Glutamatergic neuron (in vitro differentiated cells): ENCODE data around the gene C1QTNF12. TPM values are rescaled to one million over a fixed set of nuclear protein-coding genes. Genes with fewer than 3 reads are reported as not detected.

Experiments
- DNase-seq: peaks from one replicate; pipeline ENCODE4 v3.0.0; 2022
- H3K27ac Mint-ChIP-seq: one replicate; pipeline ENCODE4 v1.8.0; 2020; ENCODE audit warnings: mild to moderate bottlenecking, mixed read lengths, inconsistent platforms; ENCODE audit not compliant: unreplicated experiment
- H3K27me3 Mint-ChIP-seq: one replicate; pipeline ENCODE4 v1.8.0; 2020; ENCODE audit warnings: mild to moderate bottlenecking, moderate library complexity, mixed read lengths, inconsistent platforms; ENCODE audit not compliant: unreplicated experiment
- H3K36me3 Mint-ChIP-seq: one replicate; pipeline ENCODE4 v1.8.0; 2020; ENCODE audit warnings: mild to moderate bottlenecking, mixed read lengths, inconsistent platforms; ENCODE audit not compliant: unreplicated experiment
- H3K4me1 Mint-ChIP-seq: one replicate; pipeline ENCODE4 v1.8.0; 2020; ENCODE audit warnings: mild to moderate bottlenecking, low read depth, mixed read lengths, inconsistent platforms; ENCODE audit not compliant: unreplicated experiment
- H3K4me3 Mint-ChIP-seq: one replicate; pipeline ENCODE4 v1.8.0; 2020; ENCODE audit warnings: mild to moderate bottlenecking, mixed read lengths, inconsistent platforms; ENCODE audit not compliant: unreplicated experiment
- H3K9me3 Mint-ChIP-seq: one replicate; pipeline ENCODE4 v1.8.0; 2020; ENCODE audit warnings: mild to moderate bottlenecking, moderate library complexity, mixed read lengths, inconsistent platforms; ENCODE audit not compliant: unreplicated experiment
- CTCF ChIP-seq: fragments of 200-600 bp; sonication (generic); IDR thresholded peaks from one replicate; pipeline ENCODE4 v1.5.0; 2021; ENCODE audit not compliant: partially characterized antibody, unreplicated experiment
- total RNA-seq: library from RNA; stranded (reverse); fragmentation: NEBNext Ultra II Directional; extraction: Animal tissue kit (Norgen Biotek cat#: 25700); gene quantifications from one replicate; pipeline ENCODE4 v1.2.1, GENCODE V29; 2021; ENCODE audit not compliant: unreplicated experiment

Gene C1QTNF12
- total RNA-seq, 1 donor from 2014 or later = 9.1 TPM

- H3K4me1 Mint-ChIP-seq = no peaks in the 10 kb centered on the region
- H3K9me3 Mint-ChIP-seq = peaks cover 3% of the 10 kb centered on the region
- H3K4me3 Mint-ChIP-seq = no peak overlapping the region
- no peak overlapping the region for H3K27ac Mint-ChIP-seq
- TF ChIP-seq CTCF = no peak
- H3K27me3 Mint-ChIP-seq = peaks cover 17% of the 10 kb centered on the region
- DNase-seq = no peak
- peaks cover 6% of the 10 kb centered on the region for H3K36me3 Mint-ChIP-seq
Observed at GRCh38 chr1:1218524-1219200, 27.9 kb downstream of the C1QTNF12 start.

GRCh38 chr1:1217621-1218523 is 28.6 kb downstream of the C1QTNF12 start:
- peaks cover 3% of the 10 kb centered on the region for H3K9me3 Mint-ChIP-seq
- no peak overlapping the region for H3K4me3 Mint-ChIP-seq
- H3K27me3 Mint-ChIP-seq = peaks cover 15% of the 10 kb centered on the region
- DNase-seq = no peak
- H3K36me3 Mint-ChIP-seq = peaks cover 2% of the 10 kb centered on the region
- TF ChIP-seq CTCF = no peak
- H3K27ac Mint-ChIP-seq = no peak overlapping the region
- no peaks in the 10 kb centered on the region for H3K4me1 Mint-ChIP-seq

- no peaks in the 10 kb centered on the region for H3K36me3 Mint-ChIP-seq
- H3K9me3 Mint-ChIP-seq = peaks cover 3% of the 10 kb centered on the region
- peak overlapping the region; percentile 78 for H3K27ac Mint-ChIP-seq
- no peak overlapping the region for H3K4me3 Mint-ChIP-seq
- peaks cover 12% of the 10 kb centered on the region for H3K27me3 Mint-ChIP-seq
- TF ChIP-seq CTCF = no peak
- H3K4me1 Mint-ChIP-seq = no peaks in the 10 kb centered on the region
- DNase-seq = no peak
Observed at GRCh38 chr1:1216770-1217620, 29.5 kb downstream of the C1QTNF12 start.

- no peak overlapping the region for H3K4me3 Mint-ChIP-seq
- H3K27ac Mint-ChIP-seq = no peak overlapping the region
- no peaks in the 10 kb centered on the region for H3K36me3 Mint-ChIP-seq
- H3K9me3 Mint-ChIP-seq = peaks cover 3% of the 10 kb centered on the region
- TF ChIP-seq CTCF = no peak
- DNase-seq = no peak
- H3K27me3 Mint-ChIP-seq = peaks cover 12% of the 10 kb centered on the region
- H3K4me1 Mint-ChIP-seq = peaks cover 1% of the 10 kb centered on the region
Observed at GRCh38 chr1:1215881-1216605, 30.5 kb downstream of the C1QTNF12 start.
